ENCODE results near the gene ARHGEF39.

- no peak for TF ChIP-seq CTCF (IDR thresholded peaks at IDR 0.05; ENCODE audit: insufficient read depth, low read length)
- no peak for TF ChIP-seq POLR2AphosphoS5 (IDR thresholded peaks at IDR 0.05; ENCODE audit: low read depth)
Observed at GRCh38 chr9:35714123-35714522, 49.1 kb upstream of the ARHGEF39 start.
